H1 (cell line): ENCODE data around the gene ACSL3.

Experiments used
- CTCF ChIP-seq, 3 experiments: IDR thresholded peaks; 1 replicate in 2 of 3; 2 replicates in 1 of 3; pipeline versions ENCODE4 v1.5.1 to v1.6.1; 2011; ENCODE audit warnings: low read length in 3 of 3, mild to moderate bottlenecking in 3 of 3, inconsistent platforms in 2 of 3, low read depth in 1 of 3, moderate library complexity in 1 of 3; ENCODE audit not compliant: insufficient read depth in 1 of 3; ENCODE audit errors: control extremely low read depth in 1 of 3
- HDAC6 ChIP-seq: IDR thresholded peaks from one replicate; pipeline ENCODE4 v1.7.1; 2012; ENCODE audit warnings: low read depth, mild to moderate bottlenecking, inconsistent platforms, low read length, moderate library complexity
- SAP30 ChIP-seq: fragments of 300-600 bp; sonication (generic); IDR thresholded peaks from 2 replicates; pipeline ENCODE4 v1.7.1; 2012; ENCODE audit warnings: low read length, moderate library complexity, mild to moderate bottlenecking, inconsistent platforms; ENCODE audit not compliant: insufficient read depth, insufficient replicate concordance
- SIN3A ChIP-seq, 2 experiments: IDR thresholded peaks in 1 of 2; conservative IDR thresholded peaks in 1 of 2; 2 replicates each; pipeline ENCODE4 v1.6.1; 2011 to 2012; ENCODE audit warnings: low read length in 2 of 2, improper control_type of control experiment in 1 of 2, low read depth in 1 of 2, mild to moderate bottlenecking in 1 of 2
- USF2 ChIP-seq: IDR thresholded peaks from 2 replicates; pipeline ENCODE4 v1.6.1; 2011; ENCODE audit warnings: low read length, improper control_type of control experiment

GRCh38 chr2:222888716-222889115 lies 27.9 kb downstream of the ACSL3 start:
- TF ChIP-seq CTCF (IDR thresholded peaks at IDR 0.05; ENCODE audit: control extremely low read depth in 1 of 3, insufficient read depth in 1 of 3, low read depth in 1 of 3, low read length in 3 of 3) (no peak), USF2 (no peak), HDAC6 (no peak), SIN3A (conservative IDR thresholded peaks at IDR 0.05 in 1 of 2, IDR thresholded peaks at IDR 0.05 in 1 of 2; ENCODE audit: low read depth in 1 of 2, low read length in 2 of 2) (no peak), SAP30 (no peak)
